ENCODE results near the gene EZR.

Gene EZR

GRCh38 chr6:158853880-158854213 is 34.7 kb upstream of the EZR start:
- TF ChIP-seq, protein P1, sequence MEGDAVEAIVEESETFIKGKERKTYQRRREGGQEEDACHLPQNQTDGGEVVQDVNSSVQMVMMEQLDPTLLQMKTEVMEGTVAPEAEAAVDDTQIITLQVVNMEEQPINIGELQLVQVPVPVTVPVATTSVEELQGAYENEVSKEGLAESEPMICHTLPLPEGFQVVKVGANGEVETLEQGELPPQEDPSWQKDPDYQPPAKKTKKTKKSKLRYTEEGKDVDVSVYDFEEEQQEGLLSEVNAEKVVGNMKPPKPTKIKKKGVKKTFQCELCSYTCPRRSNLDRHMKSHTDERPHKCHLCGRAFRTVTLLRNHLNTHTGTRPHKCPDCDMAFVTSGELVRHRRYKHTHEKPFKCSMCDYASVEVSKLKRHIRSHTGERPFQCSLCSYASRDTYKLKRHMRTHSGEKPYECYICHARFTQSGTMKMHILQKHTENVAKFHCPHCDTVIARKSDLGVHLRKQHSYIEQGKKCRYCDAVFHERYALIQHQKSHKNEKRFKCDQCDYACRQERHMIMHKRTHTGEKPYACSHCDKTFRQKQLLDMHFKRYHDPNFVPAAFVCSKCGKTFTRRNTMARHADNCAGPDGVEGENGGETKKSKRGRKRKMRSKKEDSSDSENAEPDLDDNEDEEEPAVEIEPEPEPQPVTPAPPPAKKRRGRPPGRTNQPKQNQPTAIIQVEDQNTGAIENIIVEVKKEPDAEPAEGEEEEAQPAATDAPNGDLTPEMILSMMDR (IDR thresholded peaks at IDR 0.05; ENCODE audit: borderline replicate concordance, extremely low read depth, low read length, poor library complexity, severe bottlenecking), result no peak
- TF ChIP-seq EZH2 (IDR thresholded peaks at IDR 0.05; ENCODE audit: borderline replicate concordance, low read depth, low read length, severe bottlenecking), result no peak
- peak overlapping the region; percentile 78 for H3K27ac ChIP-seq (ENCODE audit: low read length)
- H3K4me3 ChIP-seq (ENCODE audit: low read depth in 1 of 2, low read length in 2 of 2), result no peak overlapping the region
- H3K27me3 ChIP-seq (ENCODE audit: insufficient read depth, low read length, poor library complexity), result no peaks in the 10 kb centered on the region
- no peaks in the 10 kb centered on the region for H3K9me3 ChIP-seq (ENCODE audit: insufficient read depth, low read length, severe bottlenecking)
- H2AFZ ChIP-seq (ENCODE audit: low read depth, low read length), result peak overlapping the region; percentile 69
- H4K20me1 ChIP-seq (ENCODE audit: insufficient read depth, low read length), result no peaks in the 10 kb centered on the region
- H3K36me3 ChIP-seq (ENCODE audit: insufficient read depth, low read length), result no peaks in the 10 kb centered on the region
- H3K9ac ChIP-seq (ENCODE audit: low read depth, low read length), result peak overlapping the region; percentile 16; the same call in 1 of the 2 replicates
- H3K4me1 ChIP-seq (ENCODE audit: insufficient read depth, low read length), result peaks cover 24% of the 10 kb centered on the region
- no peaks in the 10 kb centered on the region for H3K79me2 ChIP-seq (ENCODE audit: insufficient read depth, low read length)
- H3K4me2 ChIP-seq (ENCODE audit: insufficient read depth, low read length), result peak overlapping the region; percentile 31
- DNase-seq (no peak), ATAC-seq (ENCODE audit: insufficient read depth, low read depth) (no peak)

- peak overlapping the region; percentile 31 for H3K4me2 ChIP-seq (ENCODE audit: insufficient read depth, low read length)
- H3K9me3 ChIP-seq (ENCODE audit: insufficient read depth, low read length, severe bottlenecking), result no peaks in the 10 kb centered on the region
- H3K27me3 ChIP-seq (ENCODE audit: insufficient read depth, low read length, poor library complexity), result no peaks in the 10 kb centered on the region
- peak; percentile 85 for DNase-seq
- peaks cover 24% of the 10 kb centered on the region for H3K4me1 ChIP-seq (ENCODE audit: insufficient read depth, low read length)
- H3K36me3 ChIP-seq (ENCODE audit: insufficient read depth, low read length), result no peaks in the 10 kb centered on the region
- H3K27ac ChIP-seq (ENCODE audit: low read length), result peak overlapping the region; percentile 78
- peak; percentile 87 for ATAC-seq (ENCODE audit: insufficient read depth, low read depth)
- TF ChIP-seq, protein P1 (IDR thresholded peaks at IDR 0.05; ENCODE audit: borderline replicate concordance, extremely low read depth, low read length, poor library complexity, severe bottlenecking), result no peak
- no peak for TF ChIP-seq EZH2 (IDR thresholded peaks at IDR 0.05; ENCODE audit: borderline replicate concordance, low read depth, low read length, severe bottlenecking)
- peak overlapping the region; percentile 16; the same call in 1 of the 2 replicates for H3K9ac ChIP-seq (ENCODE audit: low read depth, low read length)
- H2AFZ ChIP-seq (ENCODE audit: low read depth, low read length), result peak overlapping the region; percentile 69
- no peaks in the 10 kb centered on the region for H3K79me2 ChIP-seq (ENCODE audit: insufficient read depth, low read length)
- H3K4me3 ChIP-seq (ENCODE audit: low read depth in 1 of 2, low read length in 2 of 2), result no peak overlapping the region; a peak in 1 of 4 replicates
- H4K20me1 ChIP-seq (ENCODE audit: insufficient read depth, low read length), result no peaks in the 10 kb centered on the region
These were observed 34.1 kb upstream of the EZR start for GRCh38 chr6:158853072-158853879.

- no peaks in the 10 kb centered on the region for H3K27me3 ChIP-seq (ENCODE audit: insufficient read depth, low read length, poor library complexity)
- H3K27ac ChIP-seq (ENCODE audit: low read length), result peak overlapping the region; percentile 78; the same call in 1 of the 2 replicates
- TF ChIP-seq EZH2 (IDR thresholded peaks at IDR 0.05; ENCODE audit: borderline replicate concordance, low read depth, low read length, severe bottlenecking), result no peak
- TF ChIP-seq, protein P1 (IDR thresholded peaks at IDR 0.05; ENCODE audit: borderline replicate concordance, extremely low read depth, low read length, poor library complexity, severe bottlenecking), result no peak
- H3K79me2 ChIP-seq (ENCODE audit: insufficient read depth, low read length), result no peaks in the 10 kb centered on the region
- no peaks in the 10 kb centered on the region for H3K36me3 ChIP-seq (ENCODE audit: insufficient read depth, low read length)
- no peaks in the 10 kb centered on the region for H3K9me3 ChIP-seq (ENCODE audit: insufficient read depth, low read length, severe bottlenecking)
- no peaks in the 10 kb centered on the region for H4K20me1 ChIP-seq (ENCODE audit: insufficient read depth, low read length)
- DNase-seq (no peak), ATAC-seq (ENCODE audit: insufficient read depth, low read depth) (no peak)
- no peak overlapping the region for H3K4me3 ChIP-seq (ENCODE audit: low read depth in 1 of 2, low read length in 2 of 2)
- H2AFZ ChIP-seq (ENCODE audit: low read depth, low read length), result no peak overlapping the region
- H3K4me2 ChIP-seq (ENCODE audit: insufficient read depth, low read length), result no peak overlapping the region
- H3K9ac ChIP-seq (ENCODE audit: low read depth, low read length), result no peak overlapping the region
- peaks cover 24% of the 10 kb centered on the region for H3K4me1 ChIP-seq (ENCODE audit: insufficient read depth, low read length)
These were observed 33.3 kb upstream of the EZR start for GRCh38 chr6:158852312-158853071.
